Measurements from ENCODE around the gene SPECC1. TPM values are rescaled to one million over a fixed set of nuclear protein-coding genes. Genes with fewer than 3 reads are reported as not detected.
A peak's percentile ranks its signal among the peaks of the same experiment; 100 is the strongest.

SPECC1 gene
- total and polyA plus RNA-seq, 9 of the 15 experiments (the other 6 are each of a cell fraction or from before 2014, with no cell fraction given) = 2.4 to 19.6 (median 14.7) TPM

DNA sequence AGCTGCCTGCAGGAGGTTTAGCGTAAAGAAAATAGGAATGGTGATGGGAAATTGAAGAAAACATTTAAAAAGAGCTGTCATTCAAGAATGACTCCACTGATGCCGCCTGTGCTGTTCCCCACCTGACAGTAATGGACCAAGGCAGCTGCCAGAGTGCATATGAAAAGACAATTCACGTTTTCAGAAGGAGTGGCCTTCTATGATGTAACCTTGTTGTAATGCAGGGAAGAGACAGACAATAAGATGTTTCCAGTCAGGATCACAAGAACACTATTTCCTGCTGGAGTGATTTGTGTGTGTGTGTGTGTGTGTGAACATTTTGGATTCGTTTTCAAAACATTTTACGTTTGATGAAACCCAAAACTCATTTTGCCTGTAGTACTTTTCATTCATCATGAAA, 254.4 kb downstream of the SPECC1 start:
- Histone ChIP-seq H3K9me1 (ENCODE audit: control insufficient read depth, insufficient read depth, low read length) (no peaks in the 10 kb centered on the region), H3K36me3 (ENCODE audit: control insufficient read depth, insufficient read depth, low read length) (peaks cover 9% of the 10 kb centered on the region; the same call in 2 of the 3 replicates), H3K4me3 (no peak overlapping the region), H3K9ac (ENCODE audit: insufficient read depth in 1 of 2, low read depth in 2 of 2, low read length in 2 of 2) (no peak overlapping the region), H3K79me2 (ENCODE audit: control insufficient read depth, insufficient read depth, low read length) (no peaks in the 10 kb centered on the region), H3K4me2 (ENCODE audit: insufficient read depth, low read length) (no peak overlapping the region), H2AFZ (ENCODE audit: low read depth, low read length) (no peak overlapping the region), H3K9me3 (replicated peaks; ENCODE audit: control insufficient read depth, insufficient read depth, low read depth, low read length) (no peaks in the 10 kb centered on the region), H4K20me1 (replicated peaks; ENCODE audit: control insufficient read depth, insufficient read depth, low read length) (no peaks in the 10 kb centered on the region), H3K4me1 (replicated peaks in 1 of 2; ENCODE audit: control insufficient read depth in 2 of 2, insufficient read depth in 2 of 2, low read length in 2 of 2) (peaks cover 4 to 14% of the 10 kb centered on the region in 2 experiments; a peak in 4 of 5 replicates), H3K27me3 (ENCODE audit: control insufficient read depth in 2 of 2, insufficient read depth in 2 of 2, low read length in 2 of 2) (no peaks in the 10 kb centered on the region), H3K27ac (ENCODE audit: extremely low read depth, low read depth, low read length) (no peak overlapping the region)
- WGBS (ENCODE audit: insufficient coverage, low coverage, missing lambda C conversion rate) = 80% methylated on average over 3 of the region's 5 CpGs
- DNase-seq (ENCODE audit: extremely low read depth in 1 of 4, low spot score in 3 of 4) (no peak), FAIRE-seq (no peak), ATAC-seq (peak; percentile 69)
- in situ Hi-C loops (cut with MboI) (no loop called here), intact Hi-C loops (cut with micrococcal nuclease) (no loop called here)
- no TSS peak for BruUV-seq (replicated peaks)
- ChIA-PET CTCF (ENCODE audit: low intra/inter-chr PET ratio) (no interaction called here), POLR2A (interaction anchor here (0.6 kb wide), 1 partner anchor 8 kb away, joined by 3 read pairs; no protein-coding TSS in a partner anchor)
- TF ChIP-seq, protein P1, sequence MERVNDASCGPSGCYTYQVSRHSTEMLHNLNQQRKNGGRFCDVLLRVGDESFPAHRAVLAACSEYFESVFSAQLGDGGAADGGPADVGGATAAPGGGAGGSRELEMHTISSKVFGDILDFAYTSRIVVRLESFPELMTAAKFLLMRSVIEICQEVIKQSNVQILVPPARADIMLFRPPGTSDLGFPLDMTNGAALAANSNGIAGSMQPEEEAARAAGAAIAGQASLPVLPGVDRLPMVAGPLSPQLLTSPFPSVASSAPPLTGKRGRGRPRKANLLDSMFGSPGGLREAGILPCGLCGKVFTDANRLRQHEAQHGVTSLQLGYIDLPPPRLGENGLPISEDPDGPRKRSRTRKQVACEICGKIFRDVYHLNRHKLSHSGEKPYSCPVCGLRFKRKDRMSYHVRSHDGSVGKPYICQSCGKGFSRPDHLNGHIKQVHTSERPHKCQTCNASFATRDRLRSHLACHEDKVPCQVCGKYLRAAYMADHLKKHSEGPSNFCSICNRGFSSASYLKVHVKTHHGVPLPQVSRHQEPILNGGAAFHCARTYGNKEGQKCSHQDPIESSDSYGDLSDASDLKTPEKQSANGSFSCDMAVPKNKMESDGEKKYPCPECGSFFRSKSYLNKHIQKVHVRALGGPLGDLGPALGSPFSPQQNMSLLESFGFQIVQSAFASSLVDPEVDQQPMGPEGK (CRISPR knock-in tag; IDR thresholded peaks at IDR 0.05; ENCODE audit: borderline replicate concordance) = no peak
- TF ChIP-seq ATF3 (IDR thresholded peaks at IDR 0.05) (peak; percentile 68; the same call in 1 of the 2 replicates), ATF3 (CRISPR knock-in tag; conservative IDR thresholded peaks at IDR 0.05) (no peak), SOX6 (IDR thresholded peaks at IDR 0.05) (peak; percentile 90), MECOM (CRISPR knock-in tag; IDR thresholded peaks at IDR 0.05) (0 out of 2 replicates have a peak, but pooled peaks have one; percentile 44), ZNF778 (CRISPR knock-in tag; IDR thresholded peaks at IDR 0.05) (no peak), ATF4 (CRISPR knock-in tag; IDR thresholded peaks at IDR 0.05) (peak; percentile 64; the same call in 1 of the 2 replicates), PKNOX1 (IDR thresholded peaks at IDR 0.05) (peak; percentile 60), CEBPG (CRISPR knock-in tag; IDR thresholded peaks at IDR 0.05) (no peak), CEBPG (tag; conservative IDR thresholded peaks at IDR 0.05 in 1 of 2, IDR thresholded peaks at IDR 0.05 in 1 of 2) (peak in 1 of 2 experiments; percentile 83; a peak in 2 of 4 replicates), JUND (IDR thresholded peaks at IDR 0.05; ENCODE audit: borderline replicate concordance, low read depth, low read length) (0 out of 2 replicates have a peak, but pooled peaks have one; percentile 24), JUND (tag; IDR thresholded peaks at IDR 0.05; ENCODE audit: borderline replicate concordance, low read depth, low read length) (no peak), ETV1 (tag; conservative IDR thresholded peaks at IDR 0.05; ENCODE audit: low read depth) (0 out of 2 replicates have a peak, but pooled peaks have one; percentile 16), ZNF75A (CRISPR knock-in tag; IDR thresholded peaks at IDR 0.05) (no peak), POLR2H (tag; IDR thresholded peaks at IDR 0.05; ENCODE audit: low read depth) (peak; percentile 43; the same call in 1 of the 2 replicates), TRIM24 (IDR thresholded peaks at IDR 0.05) (peak in 1 of 2 experiments; percentile 75; a peak in 1 of 4 replicates), RBFOX2 (IDR thresholded peaks at IDR 0.05; ENCODE audit: low read depth, low read length) (0 out of 2 replicates have a peak, but pooled peaks have one; percentile 32), ZNF589 (CRISPR knock-in tag; IDR thresholded peaks at IDR 0.05; ENCODE audit: low read depth) (peak; percentile 38; the same call in 1 of the 2 replicates)
